Glomerular visceral epithelial cell (primary cell): ENCODE measurements around the gene CHRM4.

Source experiments
- DNase-seq: peaks from one replicate; pipeline ENCODE4 v3.0.0-alpha.2; 2016; ENCODE audit errors: extremely low spot score

Gene CHRM4

GRCh38 chr11:46402957-46403902 lies 11.7 kb upstream of the CHRM4 start:
- no peak for DNase-seq

- no peak for DNase-seq
Observed at GRCh38 chr11:46397526-46397925, 6.0 kb upstream of the CHRM4 start.

GRCh38 chr11:46393759-46394158 lies 2.2 kb upstream of the CHRM4 start:
- no peak for DNase-seq

- DNase-seq: no peak
Observed at GRCh38 chr11:46393231-46393616, 1.6 kb upstream of the CHRM4 start.

- DNase-seq: peak; percentile 83
Observed at GRCh38 chr11:46392421-46393230, 1.1 kb upstream of the CHRM4 start.

GRCh38 chr11:46391186-46391577 lies 394 bp downstream of the CHRM4 start:
- no peak for DNase-seq

- DNase-seq: no peak
Observed at GRCh38 chr11:46390331-46391171, 1.0 kb downstream of the CHRM4 start.

- peak; percentile 70 for DNase-seq
Observed at GRCh38 chr11:46389450-46390330, 1.9 kb downstream of the CHRM4 start.

GRCh38 chr11:46388619-46389449 lies 2.7 kb downstream of the CHRM4 start:
- DNase-seq: no peak

- no peak for DNase-seq
Observed at GRCh38 chr11:46387919-46388618, 3.5 kb downstream of the CHRM4 start.

- DNase-seq: no peak
Observed at GRCh38 chr11:46387456-46387855, 4.1 kb downstream of the CHRM4 start.

GRCh38 chr11:46386674-46387073 lies 4.9 kb downstream of the CHRM4 start:
- peak; percentile 36 for DNase-seq

GRCh38 chr11:46386005-46386578 lies 5.5 kb downstream of the CHRM4 start:
- no peak for DNase-seq

- no peak for DNase-seq
Observed at GRCh38 chr11:46385169-46386004, 6.2 kb downstream of the CHRM4 start.

GRCh38 chr11:46383974-46384701 lies 7.4 kb downstream of the CHRM4 start:
- no peak for DNase-seq

- no peak for DNase-seq
Observed at GRCh38 chr11:46383404-46383758, 8.2 kb downstream of the CHRM4 start.

GRCh38 chr11:46382646-46383403 lies 8.8 kb downstream of the CHRM4 start:
- DNase-seq: no peak
